ENCODE data around the gene ASF1A. TPM values are rescaled to one million over a fixed set of nuclear protein-coding genes. Genes with fewer than 3 reads are reported as not detected.

Gene ASF1A
- total and polyA plus RNA-seq, 9 of the 15 experiments (the other 6 are each of a cell fraction or from before 2014, with no cell fraction given), result 31.5 to 45.3 (median 34.8) TPM

- Histone ChIP-seq H3K36me3 (ENCODE audit: control insufficient read depth, insufficient read depth, low read length) (no peaks in the 10 kb centered on the region), H3K4me1 (replicated peaks in 1 of 2; ENCODE audit: control insufficient read depth in 2 of 2, insufficient read depth in 2 of 2, low read length in 2 of 2) (peaks cover 0 to 4% of the 10 kb centered on the region in 2 experiments; a peak in 1 of 5 replicates), H3K9ac (ENCODE audit: insufficient read depth in 1 of 2, low read depth in 2 of 2, low read length in 2 of 2) (no peak overlapping the region), H3K27me3 (ENCODE audit: control insufficient read depth in 2 of 2, insufficient read depth in 2 of 2, low read length in 2 of 2) (no peaks in the 10 kb centered on the region), H3K9me3 (replicated peaks; ENCODE audit: control insufficient read depth, insufficient read depth, low read depth, low read length) (peaks cover 13% of the 10 kb centered on the region), H3K79me2 (ENCODE audit: control insufficient read depth, insufficient read depth, low read length) (peaks cover 9% of the 10 kb centered on the region; the same call in 2 of the 3 replicates), H3K4me3 (no peak overlapping the region), H3K9me1 (ENCODE audit: control insufficient read depth, insufficient read depth, low read length) (no peaks in the 10 kb centered on the region), H4K20me1 (replicated peaks; ENCODE audit: control insufficient read depth, insufficient read depth, low read length) (no peaks in the 10 kb centered on the region), H3K27ac (ENCODE audit: extremely low read depth, low read depth, low read length) (no peak overlapping the region), H3K4me2 (ENCODE audit: insufficient read depth, low read length) (no peak overlapping the region), H2AFZ (ENCODE audit: low read depth, low read length) (no peak overlapping the region)
- POLR2A ChIA-PET, result no interaction called here
- BruUV-seq (replicated peaks), result no TSS peak
- WGBS (ENCODE audit: insufficient coverage, low coverage, missing lambda C conversion rate), result 65% methylated on average over 2 of the region's 2 CpGs
- FAIRE-seq (no peak), DNase-seq (ENCODE audit: extremely low read depth in 1 of 4, low spot score in 3 of 4) (no peak), ATAC-seq (no peak)
- in situ Hi-C loops (cut with MboI), result no loop called here
- no peak for TF ChIP-seq ATF4 (CRISPR knock-in tag; IDR thresholded peaks at IDR 0.05)
- TF ChIP-seq, protein P1, sequence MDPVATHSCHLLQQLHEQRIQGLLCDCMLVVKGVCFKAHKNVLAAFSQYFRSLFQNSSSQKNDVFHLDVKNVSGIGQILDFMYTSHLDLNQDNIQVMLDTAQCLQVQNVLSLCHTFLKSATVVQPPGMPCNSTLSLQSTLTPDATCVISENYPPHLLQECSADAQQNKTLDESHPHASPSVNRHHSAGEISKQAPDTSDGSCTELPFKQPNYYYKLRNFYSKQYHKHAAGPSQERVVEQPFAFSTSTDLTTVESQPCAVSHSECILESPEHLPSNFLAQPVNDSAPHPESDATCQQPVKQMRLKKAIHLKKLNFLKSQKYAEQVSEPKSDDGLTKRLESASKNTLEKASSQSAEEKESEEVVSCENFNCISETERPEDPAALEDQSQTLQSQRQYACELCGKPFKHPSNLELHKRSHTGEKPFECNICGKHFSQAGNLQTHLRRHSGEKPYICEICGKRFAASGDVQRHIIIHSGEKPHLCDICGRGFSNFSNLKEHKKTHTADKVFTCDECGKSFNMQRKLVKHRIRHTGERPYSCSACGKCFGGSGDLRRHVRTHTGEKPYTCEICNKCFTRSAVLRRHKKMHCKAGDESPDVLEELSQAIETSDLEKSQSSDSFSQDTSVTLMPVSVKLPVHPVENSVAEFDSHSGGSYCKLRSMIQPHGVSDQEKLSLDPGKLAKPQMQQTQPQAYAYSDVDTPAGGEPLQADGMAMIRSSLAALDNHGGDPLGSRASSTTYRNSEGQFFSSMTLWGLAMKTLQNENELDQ (CRISPR knock-in tag; IDR thresholded peaks at IDR 0.05; ENCODE audit: borderline replicate concordance), result no peak
- no peak for TF ChIP-seq ZFP36 (IDR thresholded peaks at IDR 0.05; ENCODE audit: low read depth, low read length, partially characterized antibody)
- no peak for TF ChIP-seq NUFIP1 (IDR thresholded peaks at IDR 0.05; ENCODE audit: partially characterized antibody)
- TF ChIP-seq HDAC8 (tag; IDR thresholded peaks at IDR 0.05), result no peak
- TF ChIP-seq ZBTB40 (IDR thresholded peaks at IDR 0.05), result no peak
- no peak for TF ChIP-seq ZBTB40 (CRISPR knock-in tag; IDR thresholded peaks at IDR 0.05)
- intact Hi-C loops (cut with micrococcal nuclease), result no loop called here
- CTCF ChIA-PET (ENCODE audit: low intra/inter-chr PET ratio), result no interaction called here
Measured at GRCh38 chr6:118940770-118941169, 46.8 kb downstream of the ASF1A start.
